Mucosa of gallbladder (tissue), 1 donor: ENCODE results near the gene EIF3K. TPM values are rescaled to one million over a fixed set of nuclear protein-coding genes. Genes with fewer than 3 reads are reported as not detected.

ENCODE experiments used
- DNase-seq: peaks from one replicate; pipeline ENCODE4 v3.0.0-alpha.2; 2020; ENCODE audit warnings: low spot score
- total RNA-seq: library from RNA; stranded (reverse); gene quantifications from one replicate; pipeline ENCODE4 v1.2.1, GENCODE V29; 2021
- donor health status: DM: no; HTN: no; CAD: no.

EIF3K gene
- total RNA-seq, 1 donor from 2014 or later: 233 TPM

GRCh38 chr19:38649305-38650171 lies 30.6 kb downstream of the EIF3K start:
- DNase-seq: peak; percentile 54

DNA sequence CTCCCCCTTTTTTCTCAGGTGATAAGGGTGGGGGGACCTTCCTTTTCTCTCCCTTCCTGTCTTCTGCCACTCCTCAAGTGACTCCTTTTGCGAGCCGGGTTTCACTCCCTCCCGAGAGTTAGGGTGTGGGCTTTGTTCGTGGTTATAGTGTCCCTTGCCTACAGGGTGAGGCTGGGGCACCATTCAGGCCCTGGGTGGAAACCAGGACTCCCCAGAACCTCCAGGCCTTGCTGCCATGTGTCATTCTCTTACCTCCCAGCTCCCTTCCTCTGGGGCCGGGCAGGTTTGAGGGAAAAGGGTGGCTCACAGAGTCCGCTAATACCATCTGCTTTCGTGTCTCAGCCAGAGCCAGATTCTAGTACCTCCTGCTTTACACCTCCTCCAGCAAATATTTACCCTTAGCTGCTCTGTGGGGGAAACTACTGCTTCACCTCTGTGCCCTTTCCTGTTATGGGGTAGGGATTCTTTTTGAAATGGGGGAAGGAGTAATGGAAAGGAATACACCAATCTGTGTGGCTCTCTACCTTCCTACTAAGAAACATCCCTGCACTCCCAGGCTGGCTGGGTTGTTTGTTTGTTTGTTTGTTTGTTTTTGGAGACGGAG lies 31.3 kb downstream of the EIF3K start:
- no peak for DNase-seq

- no peak for DNase-seq
Measured at GRCh38 chr19:38650911-38651584, 32.1 kb downstream of the EIF3K start.

DNA sequence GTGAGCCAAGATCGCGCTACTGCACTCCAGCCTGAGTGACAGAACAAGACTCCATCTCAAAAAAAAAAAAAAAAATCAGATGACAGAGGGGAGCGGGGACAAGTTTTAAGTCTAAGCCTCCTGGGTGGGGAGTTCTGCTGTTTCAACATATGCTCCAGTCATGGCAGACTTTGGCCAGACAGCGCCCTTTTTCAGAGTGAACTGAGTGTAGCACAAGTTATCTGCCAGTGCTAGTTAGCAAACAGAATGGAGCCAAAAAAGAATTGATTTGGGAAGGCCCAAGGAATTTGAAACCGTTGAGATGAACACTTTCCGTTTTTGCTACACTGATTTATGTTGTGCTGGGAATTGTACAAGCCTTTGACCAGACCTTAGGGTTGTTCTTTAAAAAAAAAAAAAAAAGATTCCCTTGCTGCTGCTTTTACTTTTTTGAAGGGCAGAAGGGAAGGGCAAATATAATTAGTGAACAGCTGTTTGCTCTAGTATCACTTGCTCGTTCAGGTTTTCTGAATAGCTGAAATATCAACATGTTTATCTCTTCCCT lies 34.1 kb downstream of the EIF3K start:
- peak; percentile 81 for DNase-seq

DNA sequence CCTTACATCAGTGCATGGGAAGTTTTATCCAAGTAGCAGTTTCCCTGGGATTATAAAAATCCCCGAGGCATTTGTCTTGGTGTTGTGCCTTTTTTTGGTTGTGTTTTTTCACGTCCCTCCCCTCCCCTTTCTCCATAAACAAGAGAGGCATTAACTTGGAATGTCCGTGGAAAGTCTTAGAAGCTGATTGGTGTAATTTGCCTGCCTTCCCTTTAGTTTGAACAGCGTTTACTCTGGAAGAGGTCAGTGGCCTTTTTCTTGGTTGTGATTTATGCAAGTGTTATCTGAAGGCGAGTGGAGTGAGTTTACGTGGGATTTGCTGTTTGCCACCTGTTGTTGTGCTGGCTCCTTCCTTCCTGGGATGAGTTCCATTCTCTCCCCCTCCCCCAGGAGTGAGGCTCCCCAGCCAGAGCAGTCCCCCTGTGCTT lies 35.7 kb downstream of the EIF3K start:
- no peak for DNase-seq

- DNase-seq: no peak
Measured at GRCh38 chr19:38655148-38655824, 36.3 kb downstream of the EIF3K start.

GRCh38 chr19:38656171-38656981 lies 37.4 kb downstream of the EIF3K start:
- DNase-seq: no peak

- DNase-seq: no peak
Measured at GRCh38 chr19:38657633-38658222, 38.7 kb downstream of the EIF3K start.

- DNase-seq: peak; percentile 86
Measured at GRCh38 chr19:38658462-38659306, 39.7 kb downstream of the EIF3K start.

DNA sequence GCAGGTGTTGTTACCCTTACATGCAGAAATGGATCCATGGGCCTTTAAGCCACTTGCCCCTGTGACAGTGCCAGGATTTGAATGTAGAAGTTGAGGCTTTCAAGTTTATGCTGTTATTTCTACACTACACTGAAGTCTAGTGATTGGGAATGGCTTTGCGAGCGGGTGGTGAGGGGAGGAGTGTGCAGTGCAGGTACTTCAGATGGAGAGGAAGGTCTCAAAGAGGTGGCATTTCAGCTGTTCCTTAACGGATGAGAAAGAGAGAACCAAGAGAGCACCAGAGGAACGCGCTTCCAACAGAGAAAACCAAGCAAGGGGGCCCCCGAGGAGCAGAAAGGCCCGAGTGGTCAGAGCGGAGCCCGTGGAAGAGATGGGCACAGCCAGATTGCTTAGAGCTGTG lies 41.7 kb downstream of the EIF3K start:
- DNase-seq: no peak

GRCh38 chr19:38661136-38661535 lies 42.1 kb downstream of the EIF3K start:
- no peak for DNase-seq

GRCh38 chr19:38661996-38662395 lies 43.0 kb downstream of the EIF3K start:
- DNase-seq: peak; percentile 68

- DNase-seq: no peak
Measured at GRCh38 chr19:38662537-38663155, 43.7 kb downstream of the EIF3K start.

DNA sequence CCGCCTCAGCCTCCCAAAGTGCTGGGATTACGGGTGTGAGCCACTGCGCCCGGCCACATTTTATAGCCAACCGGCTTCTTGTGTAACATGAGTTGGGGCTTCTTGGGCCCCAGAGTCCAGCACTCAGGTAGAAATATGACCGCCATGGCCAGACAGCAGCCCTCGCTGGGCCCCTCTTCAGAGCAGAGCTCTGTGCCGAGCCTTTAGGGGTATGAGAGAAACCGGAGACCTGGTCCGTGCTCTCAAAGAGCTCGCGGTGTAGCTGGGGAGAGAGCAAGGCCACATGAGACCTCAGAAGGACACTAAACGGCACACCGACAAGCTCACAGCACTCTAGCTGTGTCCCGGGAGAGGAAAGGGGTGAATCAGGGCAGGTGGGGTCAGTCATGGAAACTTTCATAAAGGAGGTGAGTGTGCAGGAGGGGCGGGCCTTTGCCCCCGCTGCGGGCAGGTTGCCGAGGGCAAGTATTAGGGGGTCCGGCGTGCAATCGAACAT lies 44.2 kb downstream of the EIF3K start:
- DNase-seq: no peak

- DNase-seq: no peak
Measured at GRCh38 chr19:38663957-38664502, 45.0 kb downstream of the EIF3K start.

GRCh38 chr19:38664503-38665211 lies 45.7 kb downstream of the EIF3K start:
- no peak for DNase-seq

GRCh38 chr19:38665219-38665931 lies 46.4 kb downstream of the EIF3K start:
- DNase-seq: no peak
